K562 (cell line): ENCODE measurements around the gene PM20D1. TPM values are rescaled to one million over a fixed set of nuclear protein-coding genes. Genes with fewer than 3 reads are reported as not detected.

Experiments
- ATAC-seq: fragments of 200-7000 bp; cut with Tn5 transposase; 3 replicates; pipeline ENCODE4 v1.9.1; 2020; ENCODE audit warnings: moderate library complexity
- BruUV-seq: library from RNA; stranded (reverse); fragments of 400-500 nt; replicated peaks from 2 replicates; lab custom pipeline; 2021; lab: Mats Ljungman, UMichigan
- CTCF ChIA-PET: fragments of 300-600 bp; formaldehyde crosslinking; extraction: SDS; loops from one replicate; lab custom pipeline; 2021; ENCODE audit warnings: low intra/inter-chr PET ratio; lab: Yijun Ruan, JAX
- POLR2A ChIA-PET: fragments of 300-600, 350-650 bp; sonication (Branson Sonifier 250); formaldehyde crosslinking; extraction: SDS; loops from one replicate; lab custom pipeline; 2021; ENCODE audit warnings: antibody characterized with exemption, inconsistent platforms; lab: Yijun Ruan, JAX
- DNase-seq, 4 experiments: peaks; one replicate each; pipeline versions ENCODE4 v3.0.0 to v3.0.0-alpha.2; 2011 to 2018; ENCODE audit warnings: low spot score in 3 of 4, mixed read lengths in 3 of 4; ENCODE audit errors: extremely low read depth in 1 of 4
- FAIRE-seq: peaks from 2 replicates; lab custom pipeline; 2011; peaks lifted over from hg19 to GRCh38; lab: Jason Lieb, UNC
- H2AFZ ChIP-seq: 2 replicates; pipeline ENCODE4 v1.6.0; 2011; ENCODE audit warnings: low read depth, low read length, control low read depth, inconsistent platforms
- H3K27ac ChIP-seq: fragments of 200-600 bp; 3 replicates; pipeline ENCODE4 v1.8.0; 2011; ENCODE audit warnings: low read depth, mild to moderate bottlenecking, control low read depth, inconsistent platforms, low read length, moderate library complexity, mixed read lengths; ENCODE audit errors: extremely low read depth
- H3K27me3 ChIP-seq, 2 experiments: fragments of 300-600 bp in 1 of 2; 2 replicates in 1 of 2; 3 replicates in 1 of 2; pipeline versions ENCODE4 v1.6.0 to v1.8.0; 2011; ENCODE audit warnings: inconsistent platforms in 2 of 2, low read length in 2 of 2, mild to moderate bottlenecking in 1 of 2, mixed read lengths in 1 of 2, moderate library complexity in 1 of 2; ENCODE audit not compliant: control insufficient read depth in 2 of 2, insufficient read depth in 2 of 2
- H3K36me3 ChIP-seq: fragments of 300-600 bp; 3 replicates; pipeline ENCODE4 v1.8.0; 2011; ENCODE audit warnings: mild to moderate bottlenecking, low read length, inconsistent platforms; ENCODE audit not compliant: control insufficient read depth, insufficient read depth
- H3K4me1 ChIP-seq, 2 experiments: fragments of 200-600 bp in 1 of 2; replicated peaks in 1 of 2; 2 replicates in 1 of 2; 3 replicates in 1 of 2; pipeline versions ENCODE4 v1.5.1 to v1.8.0; 2011; ENCODE audit warnings: inconsistent platforms in 2 of 2, low read length in 2 of 2, mild to moderate bottlenecking in 1 of 2, mixed read lengths in 1 of 2, moderate library complexity in 1 of 2; ENCODE audit not compliant: control insufficient read depth in 2 of 2, insufficient read depth in 2 of 2
- H3K4me2 ChIP-seq: 2 replicates; pipeline ENCODE4 v1.6.1; 2011; ENCODE audit warnings: low read length, control low read depth, inconsistent platforms, mixed read lengths; ENCODE audit not compliant: insufficient read depth
- H3K4me3 ChIP-seq: fragments of 200-600 bp; sonication (generic), shearing (Covaris generic); 2 replicates; pipeline ENCODE4 v1.5.1; 2016; ENCODE audit warnings: control low read depth, inconsistent platforms
- H3K79me2 ChIP-seq: fragments of 200-600 bp; 3 replicates; pipeline ENCODE4 v1.8.0; 2011; ENCODE audit warnings: low read length, inconsistent platforms; ENCODE audit not compliant: control insufficient read depth, insufficient read depth
- H3K9ac ChIP-seq, 2 experiments: 2 replicates each; pipeline versions ENCODE4 v1.6.0 to v1.6.1; 2011; ENCODE audit warnings: low read depth in 2 of 2, low read length in 2 of 2, control low read depth in 1 of 2, inconsistent platforms in 1 of 2, mild to moderate bottlenecking in 1 of 2, mixed read lengths in 1 of 2; ENCODE audit not compliant: insufficient read depth in 1 of 2
- H3K9me1 ChIP-seq: one replicate; pipeline ENCODE4 v1.6.0; 2011; ENCODE audit warnings: inconsistent platforms, mild to moderate bottlenecking, low read length, moderate library complexity; ENCODE audit not compliant: control insufficient read depth, insufficient read depth
- H3K9me3 ChIP-seq: replicated peaks from 2 replicates; pipeline ENCODE4 v1.5.1; 2011; ENCODE audit warnings: low read depth, low read length, inconsistent platforms; ENCODE audit not compliant: control insufficient read depth, insufficient read depth
- H4K20me1 ChIP-seq: replicated peaks from 2 replicates; pipeline ENCODE4 v1.6.1; 2011; ENCODE audit warnings: low read length, inconsistent platforms, mixed read lengths; ENCODE audit not compliant: control insufficient read depth, insufficient read depth
- CUX1 ChIP-seq: fragments of 200-800 bp; sonication (Bioruptor generic); IDR thresholded peaks from 2 replicates; pipeline ENCODE4 v1.6.1; 2016; ENCODE audit warnings: missing genetic modification characterization, missing compliant biosample characterization
- MEF2A ChIP-seq: IDR thresholded peaks from 2 replicates; pipeline ENCODE4 v1.6.1; 2011; ENCODE audit warnings: low read depth, mild to moderate bottlenecking, low read length, moderate library complexity; ENCODE audit not compliant: control insufficient read depth
- RNF2 ChIP-seq: sonication (generic); IDR thresholded peaks from 2 replicates; pipeline ENCODE4 v1.6.1; 2016
- TAL1 ChIP-seq: fragments of 450-650 bp; IDR thresholded peaks from 2 replicates; pipeline ENCODE4 v1.6.1; 2016; ENCODE audit warnings: mild to moderate bottlenecking
- TGIF2 ChIP-seq: sonication (generic); formaldehyde crosslinking; IDR thresholded peaks from 2 replicates; pipeline ENCODE4 v1.8.1; 2022; ENCODE audit warnings: mild to moderate bottlenecking, missing genetic modification reagents, moderate library complexity
- ZNF121 ChIP-seq: sonication (generic); formaldehyde crosslinking; conservative IDR thresholded peaks from 2 replicates; pipeline ENCODE4 v1.8.0; 2022; ENCODE audit warnings: missing genetic modification reagents
- WGBS: fragments of 100-300 bp; shearing (Covaris generic); methylation state at CpG from one replicate; pipeline ENCODE4 v1.1.6; 2016; ENCODE audit warnings: low coverage, mixed read lengths; ENCODE audit not compliant: insufficient coverage; ENCODE audit errors: missing lambda C conversion rate; 5-methylcytosine and 5-hydroxymethylcytosine counted together
- in situ Hi-C: fragments of 300-500 bp; cut with MboI; formaldehyde crosslinking; loops from 4 replicates; pipeline ENCODE4 v1.15.0; 2018; ENCODE audit warnings: inconsistent platforms, mixed read lengths
- intact Hi-C: fragments of 100-400 bp; cut with micrococcal nuclease; formaldehyde crosslinking; loops from 2 replicates; pipeline ENCODE4 v1.14.2; 2022
- polyA plus RNA-seq, 8 experiments: library from polyadenylated mRNA; depleted of rRNA in 4 of 8; stranded (reverse) in 5 of 8; unstranded in 3 of 8; fragments of >200 nt; fragmentation: Nextera tagmentation in 2 of 8; fragmentation: Illumina TruSeq in 1 of 8; extraction: Ambion mirVana in 2 of 8; extraction: Trizol in 1 of 8; gene quantifications; 2 replicates each; pipeline versions ENCODE4 v1.2.1 to v1.2.3, GENCODE V29; 2011 to 2014; ENCODE audit warnings: inconsistent platforms in 1 of 8, missing spikeins in 1 of 8
- total RNA-seq, 7 experiments: library from RNA; depleted of rRNA in 6 of 7; stranded (reverse); fragments of >200 nt in 6 of 7; fragmentation: Illumina TruSeq in 2 of 7; extraction: Trizol in 2 of 7; gene quantifications; 2 replicates each; pipeline versions ENCODE4 v1.2.1 to v1.2.3, GENCODE V29; 2011 to 2021; ENCODE audit warnings: low replicate concordance in 1 of 7
- TF ChIP-seq, protein P1 (sequence below): fragments of 450-650 bp; IDR thresholded peaks from 2 replicates; pipeline ENCODE4 v1.6.1; 2016; ENCODE audit warnings: antibody characterized with exemption

The PM20D1 gene
- total and polyA plus RNA-seq, 9 of the 15 experiments (the other 6 are each of a cell fraction or from before 2014, with no cell fraction given): not detected

GRCh38 chr1:205792481-205792881 lies 57.5 kb downstream of the PM20D1 start:
- Histone ChIP-seq H3K36me3 (peaks cover 54% of the 10 kb centered on the region), H3K9ac (no peak overlapping the region), H3K4me3 (no peak overlapping the region), H3K27ac (no peak overlapping the region), H3K27me3 (no peaks in the 10 kb centered on the region), H2AFZ (no peak overlapping the region), H3K79me2 (no peaks in the 10 kb centered on the region), H3K4me2 (no peak overlapping the region), H4K20me1 (0 out of 2 replicates have a peak, but pooled peaks cover 6% of the 10 kb centered on the region), H3K9me1 (no peaks in the 10 kb centered on the region), H3K4me1 (peaks cover 6% of the 10 kb centered on the region in 2 experiments; a peak in 4 of 5 replicates), H3K9me3 (no peaks in the 10 kb centered on the region)
- POLR2A ChIA-PET: interaction anchor here (0.7 to 4.0 kb wide), 5 partner anchors 17 to 185 kb away, joined by 3 to 20 read pairs (median 4); partner anchors contain the start of gene RAB29
- TF ChIP-seq MEF2A: no peak
- TF ChIP-seq ZNF121 (CRISPR knock-in tag): no peak
- TF ChIP-seq, protein P1, sequence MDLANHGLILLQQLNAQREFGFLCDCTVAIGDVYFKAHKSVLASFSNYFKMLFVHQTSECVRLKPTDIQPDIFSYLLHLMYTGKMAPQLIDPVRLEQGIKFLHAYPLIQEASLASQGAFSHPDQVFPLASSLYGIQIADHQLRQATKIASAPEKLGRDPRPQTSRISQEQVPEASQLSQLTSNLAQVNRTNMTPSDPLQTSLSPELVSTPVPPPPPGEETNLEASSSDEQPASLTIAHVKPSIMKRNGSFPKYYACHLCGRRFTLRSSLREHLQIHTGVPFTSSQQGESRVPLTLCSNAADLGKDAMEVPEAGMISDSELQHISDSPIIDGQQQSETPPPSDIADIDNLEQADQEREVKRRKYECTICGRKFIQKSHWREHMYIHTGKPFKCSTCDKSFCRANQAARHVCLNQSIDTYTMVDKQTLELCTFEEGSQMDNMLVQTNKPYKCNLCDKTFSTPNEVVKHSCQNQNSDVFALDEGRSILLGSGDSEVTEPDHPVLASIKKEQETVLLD: no peak
- no peak for TF ChIP-seq TGIF2 (CRISPR knock-in tag)
- TF ChIP-seq CUX1: no peak
- no peak for TF ChIP-seq TAL1
- TF ChIP-seq RNF2: no peak
- no peak for DNase-seq
- WGBS: 71% methylated on average over 8 of the region's 8 CpGs
- no peak for ATAC-seq
- FAIRE-seq: no peak
- intact Hi-C loops: no loop called here
- CTCF ChIA-PET: interaction anchor here (0.6 to 3.2 kb wide), 7 partner anchors 20 to 223 kb away, joined by 3 to 33 read pairs (median 6); no protein-coding TSS in a partner anchor
- no TSS peak for BruUV-seq
- in situ Hi-C loops: loop anchor here (5.0 kb wide), 2 partner anchors 135 to 320 kb away; no protein-coding TSS in a partner anchor
